GM12878 (cell line): ENCODE measurements around the gene PPA1. TPM values are rescaled to one million over a fixed set of nuclear protein-coding genes. Genes with fewer than 3 reads are reported as not detected.

ENCODE experiments used
- ATAC-seq: fragments of 200-7000 bp; cut with Tn5 transposase; 3 replicates; pipeline ENCODE4 v1.9.1; 2020; ENCODE audit warnings: mild to moderate bottlenecking, moderate library complexity
- BruUV-seq: library from RNA; stranded (reverse); fragments of 400-500 nt; replicated peaks from 2 replicates; lab custom pipeline; 2021; lab: Mats Ljungman, UMichigan
- CTCF ChIA-PET: fragments of 300-600 bp; sonication (Branson Sonifier 250); formaldehyde crosslinking; extraction: SDS; loops from one replicate; lab custom pipeline; 2021; ENCODE audit warnings: inconsistent platforms; lab: Yijun Ruan, JAX
- POLR2A ChIA-PET: fragments of 350-600 bp; formaldehyde crosslinking; extraction: SDS; loops from one replicate; lab custom pipeline; 2021; ENCODE audit warnings: inconsistent platforms; lab: Charles Lee
- RAD21 ChIA-PET: fragments of 300-600 bp; sonication (Branson Sonifier 250); formaldehyde crosslinking; loops from one replicate; lab custom pipeline; 2023; ENCODE audit warnings: antibody characterized with exemption; ENCODE audit not compliant: unreplicated experiment; lab: Charles Lee
- SMC1A ChIA-PET: fragments of 300-600 bp; sonication (Branson Sonifier 250); formaldehyde crosslinking; loops from one replicate; lab custom pipeline; 2023; ENCODE audit not compliant: unreplicated experiment, uncharacterized antibody; lab: Charles Lee
- DNase-seq: peaks from one replicate; pipeline ENCODE4 v3.0.0-alpha.2; 2011; ENCODE audit warnings: low read depth, low spot score
- FAIRE-seq: peaks from 3 replicates; lab custom pipeline; 2011; peaks lifted over from hg19 to GRCh38; lab: Jason Lieb, UNC
- H2AFZ ChIP-seq: 2 replicates; pipeline ENCODE4 v1.6.0; 2011; ENCODE audit warnings: low read depth, low read length, control low read depth; ENCODE audit not compliant: control insufficient read depth
- H3K27ac ChIP-seq: 2 replicates; pipeline ENCODE4 v1.5.1; 2011; ENCODE audit warnings: control low read depth; ENCODE audit not compliant: control insufficient read depth, insufficient read depth
- H3K27me3 ChIP-seq, 2 experiments: replicated peaks in 1 of 2; 2 replicates each; pipeline versions ENCODE4 v1.6.0 to v1.6.1; 2011; ENCODE audit warnings: low read length in 1 of 2; ENCODE audit not compliant: control insufficient read depth in 2 of 2, insufficient read depth in 2 of 2
- H3K36me3 ChIP-seq, 2 experiments: 2 replicates each; pipeline ENCODE4 v1.5.1; 2011; ENCODE audit warnings: low read length in 1 of 2; ENCODE audit not compliant: control insufficient read depth in 2 of 2, insufficient read depth in 2 of 2
- H3K4me1 ChIP-seq: 2 replicates; pipeline ENCODE4 v1.6.1; 2011; ENCODE audit warnings: mild to moderate bottlenecking, low read length, moderate library complexity, mixed read lengths; ENCODE audit not compliant: control insufficient read depth, insufficient read depth
- H3K4me2 ChIP-seq: 2 replicates; pipeline ENCODE4 v1.6.0; 2011; ENCODE audit warnings: control low read depth; ENCODE audit not compliant: control insufficient read depth, insufficient read depth
- H3K4me3 ChIP-seq: fragments of 200-600 bp; sonication (generic); 2 replicates; pipeline ENCODE4 v1.5.1; 2016
- H3K79me2 ChIP-seq: 2 replicates; pipeline ENCODE4 v1.6.0; 2011; ENCODE audit warnings: low read length; ENCODE audit not compliant: control insufficient read depth, insufficient read depth
- H3K9ac ChIP-seq: 2 replicates; pipeline ENCODE4 v1.8.0; 2011; ENCODE audit warnings: low read length, control low read depth, mixed read lengths; ENCODE audit not compliant: control insufficient read depth, insufficient read depth
- H3K9me3 ChIP-seq: replicated peaks from 3 replicates; pipeline ENCODE4 v1.5.1; 2011; ENCODE audit warnings: mild to moderate bottlenecking, low read length; ENCODE audit not compliant: control insufficient read depth, insufficient read depth
- H4K20me1 ChIP-seq: 2 replicates; pipeline ENCODE4 v1.6.0; 2011; ENCODE audit not compliant: control insufficient read depth, insufficient read depth
- GATAD2B ChIP-seq: fragments of 450-650 bp; conservative IDR thresholded peaks from 2 replicates; pipeline ENCODE4 v1.6.1; 2017; ENCODE audit warnings: low read depth, mild to moderate bottlenecking, moderate library complexity
- HDAC2 ChIP-seq: fragments of 200-600 bp; sonication (generic); IDR thresholded peaks from 2 replicates; pipeline ENCODE4 v1.6.1; 2017
- HDAC6 ChIP-seq: fragments of 200-600 bp; sonication (generic); IDR thresholded peaks from one replicate; pipeline ENCODE4 v1.8.0; 2017; ENCODE audit warnings: antibody characterized with exemption; ENCODE audit not compliant: unreplicated experiment
- MXI1 ChIP-seq: fragments of 150-350 bp; IDR thresholded peaks from 2 replicates; pipeline ENCODE4 v1.6.1; 2011; ENCODE audit warnings: low read depth, mild to moderate bottlenecking, inconsistent platforms, low read length, improper control_type of control experiment
- RUNX3 ChIP-seq: IDR thresholded peaks from 2 replicates; pipeline ENCODE4 v1.6.1; 2012; ENCODE audit warnings: low read length, inconsistent platforms
- TAF1 ChIP-seq: IDR thresholded peaks from 2 replicates; pipeline ENCODE4 v1.6.1; 2011; ENCODE audit warnings: mild to moderate bottlenecking, low read depth, low read length, borderline replicate concordance
- TARDBP ChIP-seq: IDR thresholded peaks from 2 replicates; pipeline ENCODE4 v1.6.1; 2016; ENCODE audit warnings: borderline replicate concordance
- YBX1 ChIP-seq: fragments of 450-650 bp; IDR thresholded peaks from 2 replicates; pipeline ENCODE4 v1.6.1; 2016; ENCODE audit warnings: antibody characterized with exemption
- ZNF24 ChIP-seq: fragments of 450-650 bp; IDR thresholded peaks from 2 replicates; pipeline ENCODE4 v1.6.1; 2017; ENCODE audit warnings: antibody characterized with exemption, mild to moderate bottlenecking
- ZNF384 ChIP-seq: IDR thresholded peaks from 2 replicates; pipeline ENCODE4 v1.6.1; 2012; ENCODE audit warnings: low read depth, mild to moderate bottlenecking, low read length, improper control_type of control experiment, borderline replicate concordance
- WGBS: methylation state at CpG from one replicate; pipeline ENCODE4 v1.1.6; 2016; ENCODE audit warnings: low lambda C conversion rate; ENCODE audit not compliant: insufficient replicate concordance, insufficient coverage; ENCODE audit errors: missing lambda C conversion rate; 5-methylcytosine and 5-hydroxymethylcytosine counted together
- in situ Hi-C: fragments of 300-500 bp; cut with MboI; formaldehyde crosslinking; loops from 9 replicates; pipeline ENCODE4 v1.14.3; 2018; ENCODE audit warnings: mixed read lengths
- intact Hi-C: fragments of 100-400 bp; cut with micrococcal nuclease; formaldehyde crosslinking; loops from one replicate; pipeline ENCODE4 v1.14.2; 2022; ENCODE audit not compliant: unreplicated experiment
- polyA plus RNA-seq, 11 experiments: library from polyadenylated mRNA; depleted of rRNA in 4 of 11; unstranded in 6 of 11; stranded (reverse) in 5 of 11; fragments of >200 nt; fragmentation: Nextera tagmentation in 4 of 11; fragmentation: Illumina TruSeq in 1 of 11; extraction: Ambion mirVana in 4 of 11; extraction: Trizol in 1 of 11; gene quantifications; 1 replicate in 1 of 11; 2 replicates in 10 of 11; pipeline versions ENCODE4 v1.2.1 to v1.2.3, GENCODE V29; 2011 to 2016; ENCODE audit warnings: inconsistent platforms in 2 of 11, missing spikeins in 2 of 11, low read depth in 1 of 11
- total RNA-seq, 4 experiments: library from RNA; depleted of rRNA in 3 of 4; stranded (reverse); fragments of >200 nt in 3 of 4; fragmentation: Illumina TruSeq in 1 of 4; extraction: Trizol in 1 of 4; gene quantifications; 2 replicates each; pipeline versions ENCODE4 v1.2.1 to v1.2.3, GENCODE V29; 2013 to 2021
- TF ChIP-seq, protein P1 (sequence below): fragments of 450-650 bp; conservative IDR thresholded peaks from 2 replicates; pipeline ENCODE4 v1.6.1; 2017; ENCODE audit warnings: mild to moderate bottlenecking, moderate library complexity
- TF ChIP-seq, protein P2 (sequence below), 3 experiments: IDR thresholded peaks in 2 of 3; conservative IDR thresholded peaks in 1 of 3; 2 replicates each; pipeline ENCODE4 v1.5.1; 2011; ENCODE audit warnings: low read depth in 3 of 3, low read length in 3 of 3, mild to moderate bottlenecking in 3 of 3, control low read depth in 2 of 3, moderate library complexity in 2 of 3, inconsistent platforms in 1 of 3, mixed read lengths in 1 of 3; ENCODE audit not compliant: control insufficient read depth in 2 of 3, insufficient read depth in 1 of 3; ENCODE audit errors: extremely low read depth in 1 of 3

The PPA1 gene
- total and polyA plus RNA-seq, 10 of the 15 experiments (the other 5 are each of a cell fraction or from before 2014, with no cell fraction given) = 224 to 452 (median 346) TPM

DNA sequence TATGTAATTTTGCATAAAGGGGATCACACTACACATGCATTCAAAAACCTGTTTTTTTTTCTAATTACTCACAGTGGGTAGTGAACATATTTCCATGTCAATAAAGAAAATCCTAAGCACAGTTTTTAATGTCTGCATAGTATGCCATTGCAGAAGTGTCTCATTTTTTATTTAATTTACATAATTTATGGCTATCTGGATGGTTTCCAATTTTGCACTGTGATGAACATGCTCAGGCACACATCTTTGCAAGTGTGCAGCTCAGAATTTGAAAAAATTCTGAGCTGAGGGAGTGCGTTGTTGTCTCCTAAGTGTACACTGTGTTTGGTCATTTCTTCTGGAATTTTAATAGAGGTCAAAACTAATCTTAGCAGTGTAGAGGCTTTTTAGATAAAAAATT, 48.4 kb upstream of the PPA1 start:
- no peak overlapping the region for H3K9ac ChIP-seq

DNA sequence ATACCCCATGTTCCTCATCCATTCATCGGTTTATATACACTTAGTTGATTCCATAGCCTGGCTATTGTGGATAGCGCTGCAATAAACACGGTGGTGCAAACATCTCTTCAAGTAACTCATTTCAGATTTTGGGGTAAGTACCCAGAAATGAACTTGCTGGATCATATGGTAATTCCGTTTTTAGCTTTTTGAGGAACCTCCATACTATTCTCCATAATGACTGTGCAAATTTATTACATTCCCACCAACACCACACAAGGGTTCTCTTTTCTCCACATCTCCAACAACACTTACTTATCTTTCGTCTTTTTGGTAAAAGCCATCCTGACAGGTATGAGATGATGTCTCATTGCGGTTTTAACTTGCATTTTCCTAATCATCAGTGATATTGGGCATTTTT, 46.9 kb upstream of the PPA1 start:
- Histone ChIP-seq H3K9me3 (no peaks in the 10 kb centered on the region; the same call in 2 of the 3 replicates), H3K4me1 (no peaks in the 10 kb centered on the region), H2AFZ (no peak overlapping the region), H3K27ac (no peak overlapping the region), H3K36me3 (no peaks in the 10 kb centered on the region), H3K4me3 (no peak overlapping the region), H4K20me1 (no peaks in the 10 kb centered on the region), H3K9ac (no peak overlapping the region), H3K27me3 (peaks cover 7 to 12% of the 10 kb centered on the region in 2 experiments), H3K79me2 (no peaks in the 10 kb centered on the region), H3K4me2 (no peak overlapping the region)
- FAIRE-seq = no peak
- in situ Hi-C loops = no loop called here
- no peak for DNase-seq
- ChIA-PET SMC1A (interaction anchor here (0.5 to 3.3 kb wide), 2 partner anchors 12 to 58 kb away, joined by 3 to 14 read pairs; no protein-coding TSS in a partner anchor), POLR2A (no interaction called here), CTCF (no interaction called here), RAD21 (no interaction called here)
- intact Hi-C loops = no loop called here
- no TSS peak for BruUV-seq
- ATAC-seq = no peak
- WGBS = 66% methylated on average over 6 of the region's 6 CpGs
- TF ChIP-seq, protein P1, sequence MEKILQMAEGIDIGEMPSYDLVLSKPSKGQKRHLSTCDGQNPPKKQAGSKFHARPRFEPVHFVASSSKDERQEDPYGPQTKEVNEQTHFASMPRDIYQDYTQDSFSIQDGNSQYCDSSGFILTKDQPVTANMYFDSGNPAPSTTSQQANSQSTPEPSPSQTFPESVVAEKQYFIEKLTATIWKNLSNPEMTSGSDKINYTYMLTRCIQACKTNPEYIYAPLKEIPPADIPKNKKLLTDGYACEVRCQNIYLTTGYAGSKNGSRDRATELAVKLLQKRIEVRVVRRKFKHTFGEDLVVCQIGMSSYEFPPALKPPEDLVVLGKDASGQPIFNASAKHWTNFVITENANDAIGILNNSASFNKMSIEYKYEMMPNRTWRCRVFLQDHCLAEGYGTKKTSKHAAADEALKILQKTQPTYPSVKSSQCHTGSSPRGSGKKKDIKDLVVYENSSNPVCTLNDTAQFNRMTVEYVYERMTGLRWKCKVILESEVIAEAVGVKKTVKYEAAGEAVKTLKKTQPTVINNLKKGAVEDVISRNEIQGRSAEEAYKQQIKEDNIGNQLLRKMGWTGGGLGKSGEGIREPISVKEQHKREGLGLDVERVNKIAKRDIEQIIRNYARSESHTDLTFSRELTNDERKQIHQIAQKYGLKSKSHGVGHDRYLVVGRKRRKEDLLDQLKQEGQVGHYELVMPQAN = no peak
- TF ChIP-seq HDAC6 (no peak), TAF1 (no peak), TARDBP (no peak), HDAC2 (no peak), RUNX3 (no peak), YBX1 (no peak), GATAD2B (no peak)

More for the DNA sequence above, 48.4 kb upstream of the PPA1 start:
- Histone ChIP-seq H3K27me3 (peaks cover 7 to 12% of the 10 kb centered on the region in 2 experiments), H3K9me3 (no peaks in the 10 kb centered on the region), H3K36me3 (no peaks in the 10 kb centered on the region), H4K20me1 (no peaks in the 10 kb centered on the region), H3K79me2 (no peaks in the 10 kb centered on the region), H3K4me1 (no peaks in the 10 kb centered on the region), H2AFZ (no peak overlapping the region), H3K27ac (no peak overlapping the region), H3K4me2 (no peak overlapping the region), H3K4me3 (no peak overlapping the region)
- in situ Hi-C loops (no loop called here), intact Hi-C loops (no loop called here)
- no peak for FAIRE-seq
- ATAC-seq = no peak
- ChIA-PET RAD21 (interaction anchor here (0.7 kb wide), 1 partner anchor 60 kb away, joined by 3 read pairs; no protein-coding TSS in a partner anchor), CTCF (interaction anchor here (0.7 to 2.8 kb wide), 5 partner anchors 10 to 135 kb away, joined by 3 to 12 read pairs (median 3); partner anchors contain the start of genes PPA1 and TYSND1), SMC1A (interaction anchor here (1.4 to 3.3 kb wide), 3 partner anchors 8 to 60 kb away, joined by 4 to 14 read pairs (median 10); no protein-coding TSS in a partner anchor), POLR2A (no interaction called here)
- 97% methylated on average over 1 of the region's 1 CpG for WGBS
- no TSS peak for BruUV-seq
- DNase-seq = no peak
- TF ChIP-seq, protein P2, sequence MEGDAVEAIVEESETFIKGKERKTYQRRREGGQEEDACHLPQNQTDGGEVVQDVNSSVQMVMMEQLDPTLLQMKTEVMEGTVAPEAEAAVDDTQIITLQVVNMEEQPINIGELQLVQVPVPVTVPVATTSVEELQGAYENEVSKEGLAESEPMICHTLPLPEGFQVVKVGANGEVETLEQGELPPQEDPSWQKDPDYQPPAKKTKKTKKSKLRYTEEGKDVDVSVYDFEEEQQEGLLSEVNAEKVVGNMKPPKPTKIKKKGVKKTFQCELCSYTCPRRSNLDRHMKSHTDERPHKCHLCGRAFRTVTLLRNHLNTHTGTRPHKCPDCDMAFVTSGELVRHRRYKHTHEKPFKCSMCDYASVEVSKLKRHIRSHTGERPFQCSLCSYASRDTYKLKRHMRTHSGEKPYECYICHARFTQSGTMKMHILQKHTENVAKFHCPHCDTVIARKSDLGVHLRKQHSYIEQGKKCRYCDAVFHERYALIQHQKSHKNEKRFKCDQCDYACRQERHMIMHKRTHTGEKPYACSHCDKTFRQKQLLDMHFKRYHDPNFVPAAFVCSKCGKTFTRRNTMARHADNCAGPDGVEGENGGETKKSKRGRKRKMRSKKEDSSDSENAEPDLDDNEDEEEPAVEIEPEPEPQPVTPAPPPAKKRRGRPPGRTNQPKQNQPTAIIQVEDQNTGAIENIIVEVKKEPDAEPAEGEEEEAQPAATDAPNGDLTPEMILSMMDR (IDR thresholded peaks at IDR 0.05 in 2 of 3, conservative IDR thresholded peaks at IDR 0.05 in 1 of 3; ENCODE audit: control insufficient read depth in 2 of 3, extremely low read depth in 1 of 3, insufficient read depth in 1 of 3, low read depth in 3 of 3, low read length in 3 of 3) = no peak
- no peak for TF ChIP-seq ZNF384
- TF ChIP-seq ZNF24 = no peak
- no peak for TF ChIP-seq MXI1
